WTC11 (cell line): Measurements from ENCODE around the gene RPS29. TPM values are rescaled to one million over a fixed set of nuclear protein-coding genes. Genes with fewer than 3 reads are reported as not detected.
A peak's percentile ranks its signal among the peaks of the same experiment; 100 is the strongest.

Source experiments
- ATF6 ChIP-seq: sonication (generic); formaldehyde crosslinking; IDR thresholded peaks from 2 replicates; pipeline ENCODE4 v1.8.1; 2023; ENCODE audit warnings: mild to moderate bottlenecking, missing genetic modification reagents
- CREB1 ChIP-seq: sonication (generic); formaldehyde crosslinking; IDR thresholded peaks from 2 replicates; pipeline ENCODE4 v1.8.0; 2023; ENCODE audit warnings: mild to moderate bottlenecking, missing genetic modification reagents
- ELF4 ChIP-seq: sonication (generic); formaldehyde crosslinking; IDR thresholded peaks from 2 replicates; pipeline ENCODE4 v1.8.1; 2022; ENCODE audit warnings: low read depth, mild to moderate bottlenecking, moderate library complexity, missing genetic modification reagents
- ESRRA ChIP-seq: sonication (generic); formaldehyde crosslinking; IDR thresholded peaks from 2 replicates; pipeline ENCODE4 v1.8.1; 2022; ENCODE audit warnings: mild to moderate bottlenecking, missing genetic modification reagents, borderline replicate concordance
- HMGA2 ChIP-seq: fragments of 250-450 bp; sonication (Bioruptor Pico); IDR thresholded peaks from 2 replicates; pipeline ENCODE4 v1.4.0; 2021; ENCODE audit warnings: mild to moderate bottlenecking, moderate library complexity
- IRF2 ChIP-seq: sonication (generic); formaldehyde crosslinking; IDR thresholded peaks from 2 replicates; pipeline ENCODE4 v1.8.0; 2022; ENCODE audit warnings: low read depth, missing genetic modification reagents, borderline replicate concordance
- JUN ChIP-seq: sonication (generic); formaldehyde crosslinking; IDR thresholded peaks from 2 replicates; pipeline ENCODE4 v1.8.0; 2023; ENCODE audit warnings: mild to moderate bottlenecking, missing genetic modification reagents
- NFATC4 ChIP-seq: fragments of 250-450 bp; sonication (Bioruptor Pico); IDR thresholded peaks from 2 replicates; pipeline ENCODE4 v1.9.0; 2021; ENCODE audit warnings: mild to moderate bottlenecking
- NFYB ChIP-seq: sonication (generic); formaldehyde crosslinking; conservative IDR thresholded peaks from 2 replicates; pipeline ENCODE4 v1.8.0; 2022; ENCODE audit warnings: low read depth, missing genetic modification reagents
- NR2C2 ChIP-seq: sonication (generic); formaldehyde crosslinking; IDR thresholded peaks from 2 replicates; pipeline ENCODE4 v1.8.0; 2022; ENCODE audit warnings: mild to moderate bottlenecking, missing genetic modification reagents
- SP1 ChIP-seq: sonication (generic); formaldehyde crosslinking; conservative IDR thresholded peaks from 2 replicates; pipeline ENCODE4 v1.8.1; 2022; ENCODE audit warnings: missing genetic modification reagents
- TEAD4 ChIP-seq: sonication (generic); formaldehyde crosslinking; IDR thresholded peaks from 2 replicates; pipeline ENCODE4 v1.8.0; 2022; ENCODE audit warnings: mild to moderate bottlenecking, missing genetic modification reagents
- TP53 ChIP-seq: sonication (generic); formaldehyde crosslinking; IDR thresholded peaks from 2 replicates; pipeline ENCODE4 v1.8.1; 2023; ENCODE audit warnings: mild to moderate bottlenecking, missing genetic modification reagents
- ZBTB43 ChIP-seq: sonication (generic); formaldehyde crosslinking; IDR thresholded peaks from 2 replicates; pipeline ENCODE4 v1.8.1; 2023; ENCODE audit warnings: mild to moderate bottlenecking, missing genetic modification reagents
- ZNF416 ChIP-seq: fragments of 250-450 bp; sonication (Bioruptor Pico); IDR thresholded peaks from 2 replicates; pipeline ENCODE4 v1.9.0; 2021; ENCODE audit warnings: mild to moderate bottlenecking, inconsistent platforms
- total RNA-seq: library from RNA; stranded (reverse); gene quantifications from 3 replicates; pipeline ENCODE4 v1.2.3, GENCODE V29; 2021
- TF ChIP-seq, protein P1 (sequence below): sonication (generic); formaldehyde crosslinking; IDR thresholded peaks from 2 replicates; pipeline ENCODE4 v1.8.0; 2023; ENCODE audit warnings: missing genetic modification reagents, mild to moderate bottlenecking, borderline replicate concordance
- TF ChIP-seq, protein P2 (sequence below): sonication (generic); formaldehyde crosslinking; IDR thresholded peaks from 2 replicates; pipeline ENCODE4 v1.8.0; 2022; ENCODE audit warnings: mild to moderate bottlenecking, missing genetic modification reagents
- TF ChIP-seq, protein P3 (sequence below): sonication (generic); formaldehyde crosslinking; conservative IDR thresholded peaks from 2 replicates; pipeline ENCODE4 v1.8.1; 2023; ENCODE audit warnings: mild to moderate bottlenecking, low read depth, missing genetic modification reagents, moderate library complexity
- TF ChIP-seq, protein P4 (sequence below): fragments of 250-450 bp; sonication (Bioruptor Pico); IDR thresholded peaks from 2 replicates; pipeline ENCODE4 v2.1.2; 2022; ENCODE audit warnings: mild to moderate bottlenecking, moderate library complexity
- TF ChIP-seq, protein P5 (sequence below): fragments of 200-600 bp; IDR thresholded peaks from 2 replicates; pipeline ENCODE4 v1.8.0; 2022; ENCODE audit warnings: antibody characterized with exemption

RPS29 gene
- total RNA-seq, 1 experiment from 2014 or later = 2,168 TPM

DNA sequence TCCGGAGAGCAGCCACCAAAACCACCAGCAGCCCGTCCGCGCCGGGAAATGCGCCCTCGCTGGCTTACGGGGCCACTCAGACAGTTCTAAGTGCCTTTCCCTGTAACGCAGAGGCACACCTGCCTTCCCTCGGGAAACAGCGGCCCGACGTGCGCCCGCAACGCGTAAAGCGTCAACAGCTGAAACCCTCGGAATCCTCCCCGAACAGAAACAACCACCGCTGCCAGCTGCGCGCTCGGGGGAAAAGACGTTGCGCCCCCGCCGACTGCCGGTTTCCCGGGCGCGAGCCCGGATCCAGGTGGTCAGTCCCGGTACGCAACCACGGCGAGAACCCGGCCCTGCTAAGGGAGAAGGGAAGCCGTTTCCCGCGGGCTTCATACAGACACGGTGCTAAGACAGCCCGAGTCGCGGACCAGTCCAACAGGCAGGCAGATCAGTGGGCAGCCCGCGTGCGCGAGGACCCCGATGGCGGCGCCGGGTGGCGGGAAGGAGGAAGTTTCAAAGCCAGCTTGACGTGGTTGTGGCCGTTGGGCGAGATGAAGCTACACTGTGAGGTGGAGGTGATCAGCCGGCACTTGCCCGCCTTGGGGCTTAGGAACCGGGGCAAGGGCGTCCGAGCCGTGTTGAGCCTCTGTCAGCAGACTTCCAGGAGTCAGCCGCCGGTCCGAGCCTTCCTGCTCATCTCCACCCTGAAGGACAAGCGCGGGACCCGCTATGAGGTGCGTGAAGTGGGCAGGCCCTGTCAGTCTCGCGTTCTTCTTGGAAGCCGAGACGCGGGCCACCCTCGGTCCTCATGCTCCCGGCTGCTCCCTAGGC lies 12.5 kb upstream of the RPS29 start, which contains the start of gene LRR1 (continued):
- TF ChIP-seq ESRRA (CRISPR knock-in tag) (peak; percentile 69; the same call in 1 of the 2 replicates), NR2C2 (no peak), ELF4 (CRISPR knock-in tag) (no peak), IRF2 (CRISPR knock-in tag) (no peak), JUN (CRISPR knock-in tag) (0 out of 2 replicates have a peak, but pooled peaks have one; percentile 47), TEAD4 (CRISPR knock-in tag) (peak; percentile 63; the same call in 1 of the 2 replicates), TP53 (no peak), NFYB (CRISPR knock-in tag) (no peak), ATF6 (CRISPR knock-in tag) (no peak), NFATC4 (no peak), ZBTB43 (CRISPR knock-in tag) (0 out of 2 replicates have a peak, but pooled peaks have one; percentile 21), SP1 (CRISPR knock-in tag) (peak; percentile 70), HMGA2 (0 out of 2 replicates have a peak, but pooled peaks have one; percentile 4), CREB1 (CRISPR knock-in tag) (0 out of 2 replicates have a peak, but pooled peaks have one; percentile 29), ZNF416 (CRISPR knock-in tag) (peak; percentile 33; the same call in 1 of the 2 replicates)
- TF ChIP-seq, protein P1, sequence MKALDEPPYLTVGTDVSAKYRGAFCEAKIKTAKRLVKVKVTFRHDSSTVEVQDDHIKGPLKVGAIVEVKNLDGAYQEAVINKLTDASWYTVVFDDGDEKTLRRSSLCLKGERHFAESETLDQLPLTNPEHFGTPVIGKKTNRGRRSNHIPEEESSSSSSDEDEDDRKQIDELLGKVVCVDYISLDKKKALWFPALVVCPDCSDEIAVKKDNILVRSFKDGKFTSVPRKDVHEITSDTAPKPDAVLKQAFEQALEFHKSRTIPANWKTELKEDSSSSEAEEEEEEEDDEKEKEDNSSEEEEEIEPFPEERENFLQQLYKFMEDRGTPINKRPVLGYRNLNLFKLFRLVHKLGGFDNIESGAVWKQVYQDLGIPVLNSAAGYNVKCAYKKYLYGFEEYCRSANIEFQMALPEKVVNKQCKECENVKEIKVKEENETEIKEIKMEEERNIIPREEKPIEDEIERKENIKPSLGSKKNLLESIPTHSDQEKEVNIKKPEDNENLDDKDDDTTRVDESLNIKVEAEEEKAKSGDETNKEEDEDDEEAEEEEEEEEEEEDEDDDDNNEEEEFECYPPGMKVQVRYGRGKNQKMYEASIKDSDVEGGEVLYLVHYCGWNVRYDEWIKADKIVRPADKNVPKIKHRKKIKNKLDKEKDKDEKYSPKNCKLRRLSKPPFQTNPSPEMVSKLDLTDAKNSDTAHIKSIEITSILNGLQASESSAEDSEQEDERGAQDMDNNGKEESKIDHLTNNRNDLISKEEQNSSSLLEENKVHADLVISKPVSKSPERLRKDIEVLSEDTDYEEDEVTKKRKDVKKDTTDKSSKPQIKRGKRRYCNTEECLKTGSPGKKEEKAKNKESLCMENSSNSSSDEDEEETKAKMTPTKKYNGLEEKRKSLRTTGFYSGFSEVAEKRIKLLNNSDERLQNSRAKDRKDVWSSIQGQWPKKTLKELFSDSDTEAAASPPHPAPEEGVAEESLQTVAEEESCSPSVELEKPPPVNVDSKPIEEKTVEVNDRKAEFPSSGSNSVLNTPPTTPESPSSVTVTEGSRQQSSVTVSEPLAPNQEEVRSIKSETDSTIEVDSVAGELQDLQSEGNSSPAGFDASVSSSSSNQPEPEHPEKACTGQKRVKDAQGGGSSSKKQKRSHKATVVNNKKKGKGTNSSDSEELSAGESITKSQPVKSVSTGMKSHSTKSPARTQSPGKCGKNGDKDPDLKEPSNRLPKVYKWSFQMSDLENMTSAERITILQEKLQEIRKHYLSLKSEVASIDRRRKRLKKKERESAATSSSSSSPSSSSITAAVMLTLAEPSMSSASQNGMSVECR (CRISPR knock-in tag) = peak; percentile 87
- TF ChIP-seq, protein P2, sequence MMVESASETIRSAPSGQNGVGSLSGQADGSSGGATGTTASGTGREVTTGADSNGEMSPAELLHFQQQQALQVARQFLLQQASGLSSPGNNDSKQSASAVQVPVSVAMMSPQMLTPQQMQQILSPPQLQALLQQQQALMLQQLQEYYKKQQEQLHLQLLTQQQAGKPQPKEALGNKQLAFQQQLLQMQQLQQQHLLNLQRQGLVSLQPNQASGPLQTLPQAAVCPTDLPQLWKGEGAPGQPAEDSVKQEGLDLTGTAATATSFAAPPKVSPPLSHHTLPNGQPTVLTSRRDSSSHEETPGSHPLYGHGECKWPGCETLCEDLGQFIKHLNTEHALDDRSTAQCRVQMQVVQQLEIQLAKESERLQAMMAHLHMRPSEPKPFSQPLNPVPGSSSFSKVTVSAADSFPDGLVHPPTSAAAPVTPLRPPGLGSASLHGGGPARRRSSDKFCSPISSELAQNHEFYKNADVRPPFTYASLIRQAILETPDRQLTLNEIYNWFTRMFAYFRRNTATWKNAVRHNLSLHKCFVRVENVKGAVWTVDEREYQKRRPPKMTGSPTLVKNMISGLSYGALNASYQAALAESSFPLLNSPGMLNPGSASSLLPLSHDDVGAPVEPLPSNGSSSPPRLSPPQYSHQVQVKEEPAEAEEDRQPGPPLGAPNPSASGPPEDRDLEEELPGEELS (CRISPR knock-in tag) = peak; percentile 70; the same call in 1 of the 2 replicates
- TF ChIP-seq, protein P3, sequence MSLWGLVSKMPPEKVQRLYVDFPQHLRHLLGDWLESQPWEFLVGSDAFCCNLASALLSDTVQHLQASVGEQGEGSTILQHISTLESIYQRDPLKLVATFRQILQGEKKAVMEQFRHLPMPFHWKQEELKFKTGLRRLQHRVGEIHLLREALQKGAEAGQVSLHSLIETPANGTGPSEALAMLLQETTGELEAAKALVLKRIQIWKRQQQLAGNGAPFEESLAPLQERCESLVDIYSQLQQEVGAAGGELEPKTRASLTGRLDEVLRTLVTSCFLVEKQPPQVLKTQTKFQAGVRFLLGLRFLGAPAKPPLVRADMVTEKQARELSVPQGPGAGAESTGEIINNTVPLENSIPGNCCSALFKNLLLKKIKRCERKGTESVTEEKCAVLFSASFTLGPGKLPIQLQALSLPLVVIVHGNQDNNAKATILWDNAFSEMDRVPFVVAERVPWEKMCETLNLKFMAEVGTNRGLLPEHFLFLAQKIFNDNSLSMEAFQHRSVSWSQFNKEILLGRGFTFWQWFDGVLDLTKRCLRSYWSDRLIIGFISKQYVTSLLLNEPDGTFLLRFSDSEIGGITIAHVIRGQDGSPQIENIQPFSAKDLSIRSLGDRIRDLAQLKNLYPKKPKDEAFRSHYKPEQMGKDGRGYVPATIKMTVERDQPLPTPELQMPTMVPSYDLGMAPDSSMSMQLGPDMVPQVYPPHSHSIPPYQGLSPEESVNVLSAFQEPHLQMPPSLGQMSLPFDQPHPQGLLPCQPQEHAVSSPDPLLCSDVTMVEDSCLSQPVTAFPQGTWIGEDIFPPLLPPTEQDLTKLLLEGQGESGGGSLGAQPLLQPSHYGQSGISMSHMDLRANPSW (CRISPR knock-in tag) = no peak
- TF ChIP-seq, protein P4, sequence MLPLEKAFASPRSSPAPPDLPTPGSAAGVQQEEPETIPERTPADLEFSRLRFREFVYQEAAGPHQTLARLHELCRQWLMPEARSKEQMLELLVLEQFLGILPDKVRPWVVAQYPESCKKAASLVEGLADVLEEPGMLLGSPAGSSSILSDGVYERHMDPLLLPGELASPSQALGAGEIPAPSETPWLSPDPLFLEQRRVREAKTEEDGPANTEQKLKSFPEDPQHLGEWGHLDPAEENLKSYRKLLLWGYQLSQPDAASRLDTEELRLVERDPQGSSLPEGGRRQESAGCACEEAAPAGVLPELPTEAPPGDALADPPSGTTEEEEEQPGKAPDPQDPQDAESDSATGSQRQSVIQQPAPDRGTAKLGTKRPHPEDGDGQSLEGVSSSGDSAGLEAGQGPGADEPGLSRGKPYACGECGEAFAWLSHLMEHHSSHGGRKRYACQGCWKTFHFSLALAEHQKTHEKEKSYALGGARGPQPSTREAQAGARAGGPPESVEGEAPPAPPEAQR (CRISPR knock-in tag) = no peak
- TF ChIP-seq, protein P5, sequence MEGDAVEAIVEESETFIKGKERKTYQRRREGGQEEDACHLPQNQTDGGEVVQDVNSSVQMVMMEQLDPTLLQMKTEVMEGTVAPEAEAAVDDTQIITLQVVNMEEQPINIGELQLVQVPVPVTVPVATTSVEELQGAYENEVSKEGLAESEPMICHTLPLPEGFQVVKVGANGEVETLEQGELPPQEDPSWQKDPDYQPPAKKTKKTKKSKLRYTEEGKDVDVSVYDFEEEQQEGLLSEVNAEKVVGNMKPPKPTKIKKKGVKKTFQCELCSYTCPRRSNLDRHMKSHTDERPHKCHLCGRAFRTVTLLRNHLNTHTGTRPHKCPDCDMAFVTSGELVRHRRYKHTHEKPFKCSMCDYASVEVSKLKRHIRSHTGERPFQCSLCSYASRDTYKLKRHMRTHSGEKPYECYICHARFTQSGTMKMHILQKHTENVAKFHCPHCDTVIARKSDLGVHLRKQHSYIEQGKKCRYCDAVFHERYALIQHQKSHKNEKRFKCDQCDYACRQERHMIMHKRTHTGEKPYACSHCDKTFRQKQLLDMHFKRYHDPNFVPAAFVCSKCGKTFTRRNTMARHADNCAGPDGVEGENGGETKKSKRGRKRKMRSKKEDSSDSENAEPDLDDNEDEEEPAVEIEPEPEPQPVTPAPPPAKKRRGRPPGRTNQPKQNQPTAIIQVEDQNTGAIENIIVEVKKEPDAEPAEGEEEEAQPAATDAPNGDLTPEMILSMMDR = no peak
